NCI-H146 (cell line): Measurements from ENCODE around the gene RMI1.
"Not testable (repeated sequence)": the region's sequence is repeated elsewhere in the genome, so short reads cannot be mapped to it uniquely, and the experiment has no call there.

Experiments used
- DNase-seq: peaks from one replicate; lab custom pipeline; 2025; lab: John Stamatoyannopoulos, UW

Gene RMI1

DNA sequence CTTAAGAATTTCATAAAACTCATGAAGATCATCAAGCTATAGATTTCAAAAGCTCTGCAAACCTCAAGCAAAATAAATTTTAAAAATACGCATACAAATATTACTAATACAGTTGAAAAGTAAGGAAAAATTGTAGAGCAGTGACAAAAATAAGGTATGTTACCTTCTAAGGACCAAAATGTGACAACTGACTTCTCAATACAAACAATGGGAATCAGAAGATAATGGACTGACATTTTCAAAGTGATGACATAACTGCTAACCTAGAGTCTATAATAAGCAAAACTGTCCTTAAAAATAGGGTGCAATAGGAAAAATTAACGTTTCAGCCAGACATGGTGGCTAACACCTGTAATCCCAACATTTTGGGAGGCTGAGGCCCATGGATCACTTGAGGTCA, 27.1 kb downstream of the RMI1 start:
- DNase-seq: no peak

DNA sequence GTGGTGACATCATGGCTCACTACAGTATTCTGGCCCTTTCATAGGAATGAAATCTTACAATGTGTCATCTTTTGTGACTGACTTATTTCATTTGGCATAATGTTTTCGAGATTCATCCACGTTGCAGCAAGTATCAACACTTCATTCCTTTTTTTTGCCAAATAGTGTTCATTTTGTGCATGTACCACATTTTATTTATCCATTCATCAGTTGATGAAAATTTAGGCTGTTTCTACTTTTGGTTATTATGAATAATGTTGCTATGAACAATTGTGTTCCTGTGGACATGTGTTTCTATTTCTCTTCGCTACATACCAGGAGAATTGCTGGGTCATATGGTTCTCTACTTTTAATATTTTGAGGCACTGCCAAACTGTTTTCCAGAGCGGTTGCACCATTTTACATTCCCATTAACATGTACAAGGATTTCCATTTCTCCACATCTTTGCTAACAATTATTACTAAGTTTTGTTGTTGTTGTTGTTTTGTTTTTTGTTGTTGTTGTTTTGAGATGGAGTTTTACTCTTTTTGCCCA, 43.5 kb downstream of the RMI1 start:
- no peak for DNase-seq

DNA sequence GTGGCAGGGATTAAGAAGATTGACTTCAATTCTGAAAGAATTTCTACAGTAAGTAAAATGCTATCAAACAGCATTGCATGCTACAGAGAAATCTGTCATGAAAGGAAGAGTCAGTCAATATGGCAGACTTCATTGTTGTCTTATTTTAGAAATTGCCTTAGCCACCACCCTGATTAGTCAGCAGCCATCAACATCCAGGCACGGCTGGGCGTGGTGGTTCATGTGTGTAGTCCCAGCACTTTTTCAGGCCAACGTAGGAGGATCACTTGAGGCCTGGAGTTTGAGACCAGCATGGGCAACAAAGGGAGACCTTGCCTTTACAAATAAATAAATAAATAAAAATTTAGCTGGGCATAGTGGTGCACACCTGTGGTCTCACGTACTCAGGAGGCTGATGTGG, 46.6 kb downstream of the RMI1 start:
- DNase-seq: no peak

DNA sequence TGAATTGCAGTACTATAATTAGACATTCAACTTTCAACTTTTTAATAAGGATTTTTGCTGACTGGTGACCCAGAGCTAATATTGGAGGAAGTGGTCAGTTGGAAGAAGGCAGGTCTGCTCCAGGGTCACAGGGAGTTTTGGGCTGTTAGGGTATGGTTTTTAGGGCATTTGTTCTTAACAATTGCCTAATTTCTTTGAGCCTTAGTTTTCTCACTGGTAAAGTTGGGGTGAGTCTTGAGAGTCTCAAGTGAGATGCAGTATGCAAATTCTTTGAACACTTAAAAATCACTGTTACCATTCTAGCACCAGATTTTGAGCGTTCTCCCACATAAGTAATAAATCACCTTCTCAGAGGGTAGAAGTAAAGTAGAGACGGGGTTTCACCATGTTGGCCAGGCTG, 50.9 kb downstream of the RMI1 start:
- DNase-seq: no peak

DNA sequence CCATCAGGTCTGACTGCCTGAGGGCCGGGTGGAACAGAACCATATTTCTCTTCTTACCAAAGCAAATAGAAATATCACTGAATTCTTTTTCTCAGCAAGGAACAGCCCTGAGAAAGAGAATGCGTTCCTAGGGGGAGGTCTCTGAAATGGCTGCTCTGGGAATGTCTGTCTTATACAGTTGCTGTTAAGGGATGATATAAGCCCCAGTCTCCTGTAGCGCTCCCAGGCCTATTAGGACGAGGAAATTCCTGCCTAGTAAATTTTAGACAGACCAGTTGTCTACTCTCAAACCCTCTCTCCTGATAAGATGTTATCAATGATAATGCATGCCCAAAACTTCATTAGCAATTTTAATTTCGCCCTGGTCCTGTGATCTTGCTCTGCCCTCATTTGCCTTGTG, 61.3 kb downstream of the RMI1 start:
- not testable (repeated sequence) for DNase-seq

DNA sequence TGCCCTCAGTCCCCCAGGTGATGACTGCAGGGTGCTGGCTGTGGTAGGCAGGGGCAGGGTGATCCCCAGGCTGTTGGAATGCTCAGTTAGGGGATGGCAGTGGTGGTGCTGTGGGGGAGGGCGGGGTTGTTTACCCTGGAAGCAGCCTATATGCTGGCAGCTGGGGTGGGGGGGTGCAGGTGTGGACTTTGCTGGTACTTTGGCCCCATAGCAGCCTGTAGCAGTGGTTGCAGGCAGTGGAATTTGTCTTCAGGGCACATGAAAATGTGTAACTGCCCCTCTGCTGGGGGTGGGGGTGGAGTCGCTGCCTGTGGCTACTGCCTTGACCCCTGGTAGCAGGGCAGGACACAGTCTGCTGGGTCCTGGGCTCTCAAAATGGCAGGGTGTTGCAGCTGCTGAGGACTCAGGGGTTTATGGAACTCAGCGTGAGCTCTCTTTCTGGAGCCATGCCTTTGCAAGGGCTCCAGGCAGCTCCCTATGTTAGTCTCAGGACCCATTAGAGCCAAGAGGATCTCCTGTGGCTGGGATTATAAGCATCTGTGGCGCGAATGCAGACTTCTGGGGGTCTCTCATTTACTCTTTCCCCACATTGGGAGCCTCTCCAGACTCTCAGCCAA, 65.0 kb downstream of the RMI1 start:
- DNase-seq: no peak
